ENCODE measurements around the gene MC5R.

The MC5R gene

DNA sequence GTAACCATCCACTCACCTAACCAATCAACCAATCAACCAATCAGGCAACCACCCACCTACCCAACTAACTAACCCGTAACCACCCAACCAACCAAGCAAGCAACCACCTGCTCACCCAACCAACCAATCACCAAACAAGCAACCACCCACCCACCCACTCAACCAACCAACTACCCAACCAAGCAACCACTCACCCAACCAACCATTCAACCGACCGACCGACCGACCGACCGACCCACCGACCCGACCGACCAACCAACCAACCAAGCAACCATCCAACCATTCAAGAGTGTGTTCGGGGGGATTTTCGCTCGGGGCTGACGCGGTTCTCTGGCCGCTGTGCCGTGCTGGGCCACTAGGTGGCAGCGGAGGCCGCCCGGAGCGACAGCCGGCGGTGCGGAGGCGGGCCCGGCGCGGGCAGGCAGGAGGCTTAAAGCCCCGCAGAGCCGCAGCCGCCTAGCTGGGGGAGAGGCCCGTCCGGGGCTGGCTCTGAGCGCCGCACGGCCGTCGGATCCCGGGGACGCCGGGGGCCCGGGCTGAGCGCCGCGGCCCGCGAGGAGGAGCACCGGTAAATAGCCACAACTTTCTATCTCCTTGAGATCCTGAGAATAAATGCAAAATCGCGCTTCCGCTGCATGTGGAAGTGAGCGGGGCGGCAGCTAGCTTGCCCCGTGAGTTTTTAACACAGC is at the start of gene MC5R:
TSS of gene MC5R (plus strand) at position 443 of the 689 bp plus-strand sequence. CDS start 1,617 bp downstream, outside the sequence.
- DNase-seq = peak; percentile 69 to 74

DNA sequence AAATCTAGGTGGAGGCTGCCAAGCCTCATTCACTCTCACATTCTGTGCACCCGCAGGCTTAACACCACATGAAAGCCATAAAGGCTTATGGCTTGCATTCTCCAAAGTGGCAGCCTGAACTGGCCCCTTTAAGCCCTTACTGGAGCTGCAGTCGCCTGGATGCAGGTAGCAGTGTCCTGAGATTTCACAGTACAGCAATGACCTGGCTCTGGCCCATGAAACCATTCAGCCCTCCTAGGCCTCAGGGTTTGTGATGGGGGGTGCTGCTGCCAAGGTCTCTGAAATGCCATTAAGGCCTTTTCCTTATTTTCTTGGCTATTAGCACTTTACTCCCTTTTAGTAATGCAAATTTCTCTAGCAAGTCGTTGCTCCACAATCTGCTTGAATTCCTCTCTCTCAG is 48.9 kb upstream of the MC5R start:
- no peak for DNase-seq

DNA sequence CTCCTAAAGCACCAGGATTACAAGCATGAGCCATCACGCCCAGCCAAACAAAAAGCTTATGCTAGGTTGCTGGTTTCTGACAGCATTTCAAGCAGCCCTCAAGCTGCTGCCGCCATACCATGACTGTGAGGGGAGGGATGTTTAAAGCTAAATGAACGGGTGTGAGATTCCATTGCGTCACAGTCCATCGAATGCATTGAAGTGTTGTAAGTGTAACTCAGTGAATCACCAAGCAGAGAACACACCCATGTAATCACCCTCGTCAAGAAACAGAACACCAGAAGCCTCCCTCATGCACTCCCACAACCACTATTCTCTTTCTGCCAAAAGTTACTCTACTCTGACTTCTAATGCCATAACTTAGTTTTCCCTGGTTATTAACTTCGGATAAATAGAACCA is 32.8 kb upstream of the MC5R start:
- no peak for DNase-seq

DNA sequence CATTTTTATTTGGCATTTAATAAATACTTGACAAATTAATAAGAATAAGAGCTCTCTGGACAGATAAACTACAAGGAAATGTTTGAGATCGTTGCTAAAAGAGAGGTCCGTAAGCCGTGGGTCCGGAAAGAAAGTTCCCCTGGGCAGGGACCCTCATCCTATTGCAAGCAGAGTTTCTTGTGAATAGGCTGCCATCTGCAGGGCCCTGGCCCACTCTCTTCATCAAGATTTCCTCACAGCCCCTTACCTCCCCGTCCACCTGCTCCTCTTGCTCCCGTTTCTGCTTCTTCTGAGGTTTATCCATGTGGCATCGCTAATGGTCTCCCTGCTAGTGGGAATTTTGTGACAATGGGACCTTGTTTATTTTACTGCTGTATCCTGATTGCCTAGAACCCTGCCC is 30.1 kb upstream of the MC5R start:
- DNase-seq = no peak

DNA sequence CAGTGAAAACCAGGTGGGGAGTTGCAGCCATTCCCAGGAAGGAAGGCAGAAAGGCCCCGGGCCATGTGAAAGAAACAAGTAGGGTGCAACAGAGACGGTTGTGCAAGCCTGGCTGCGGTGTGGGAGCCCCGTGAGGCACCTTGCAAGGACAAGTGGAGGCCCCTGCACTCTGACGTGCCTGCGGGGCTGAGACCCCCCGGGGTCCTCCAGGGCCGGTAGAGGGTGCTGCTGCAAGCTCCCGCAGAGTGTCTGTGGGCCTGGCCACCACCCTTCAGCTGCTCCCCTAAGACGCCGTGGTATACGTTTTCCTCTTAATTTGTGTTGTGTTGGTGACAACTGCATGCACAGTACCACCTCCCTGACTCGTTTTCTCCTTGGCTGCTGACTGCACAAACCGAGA is 27.4 kb upstream of the MC5R start:
- no peak for DNase-seq

DNA sequence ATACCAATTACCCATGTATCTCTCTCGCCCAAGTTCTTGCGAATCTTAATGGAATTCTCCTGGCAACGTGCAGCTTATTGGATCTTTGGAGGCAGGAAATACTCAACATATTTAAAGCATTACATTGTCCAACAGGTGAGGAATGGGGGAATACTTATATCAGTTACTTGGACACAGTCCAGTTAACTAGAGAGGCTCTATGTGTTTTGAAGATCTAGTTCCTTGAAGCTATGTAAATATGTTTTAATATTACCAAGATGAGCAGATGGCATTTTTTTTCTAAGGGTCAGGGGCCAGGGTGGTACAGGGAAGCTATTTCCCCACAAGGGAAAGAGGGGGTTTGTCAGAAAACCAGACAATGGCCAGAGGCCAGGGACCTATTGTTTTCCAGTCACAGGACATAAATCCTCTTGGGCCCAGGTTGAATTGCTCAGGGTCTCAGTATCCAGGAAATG is 26.8 kb upstream of the MC5R start:
- DNase-seq = no peak

DNA sequence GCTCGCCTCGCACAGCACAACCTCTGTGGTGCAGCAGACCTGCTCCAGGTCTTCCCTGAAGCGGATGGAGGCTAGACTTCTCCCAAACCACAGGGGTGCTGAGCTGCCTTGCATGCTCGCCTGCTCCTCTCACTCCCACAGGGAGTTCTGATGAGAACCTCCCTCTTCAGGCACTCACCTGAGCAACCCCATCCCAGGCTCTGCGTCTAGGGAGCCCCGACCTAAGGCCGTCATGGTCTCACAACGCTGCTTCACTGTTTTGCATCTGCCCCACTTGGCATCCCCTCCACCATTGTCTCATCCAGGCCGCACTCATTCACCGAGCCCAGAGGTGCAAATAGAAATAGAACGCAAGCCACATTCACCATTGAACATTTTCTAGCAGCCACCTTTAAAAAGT is 24.6 kb upstream of the MC5R start:
- no peak for DNase-seq

DNA sequence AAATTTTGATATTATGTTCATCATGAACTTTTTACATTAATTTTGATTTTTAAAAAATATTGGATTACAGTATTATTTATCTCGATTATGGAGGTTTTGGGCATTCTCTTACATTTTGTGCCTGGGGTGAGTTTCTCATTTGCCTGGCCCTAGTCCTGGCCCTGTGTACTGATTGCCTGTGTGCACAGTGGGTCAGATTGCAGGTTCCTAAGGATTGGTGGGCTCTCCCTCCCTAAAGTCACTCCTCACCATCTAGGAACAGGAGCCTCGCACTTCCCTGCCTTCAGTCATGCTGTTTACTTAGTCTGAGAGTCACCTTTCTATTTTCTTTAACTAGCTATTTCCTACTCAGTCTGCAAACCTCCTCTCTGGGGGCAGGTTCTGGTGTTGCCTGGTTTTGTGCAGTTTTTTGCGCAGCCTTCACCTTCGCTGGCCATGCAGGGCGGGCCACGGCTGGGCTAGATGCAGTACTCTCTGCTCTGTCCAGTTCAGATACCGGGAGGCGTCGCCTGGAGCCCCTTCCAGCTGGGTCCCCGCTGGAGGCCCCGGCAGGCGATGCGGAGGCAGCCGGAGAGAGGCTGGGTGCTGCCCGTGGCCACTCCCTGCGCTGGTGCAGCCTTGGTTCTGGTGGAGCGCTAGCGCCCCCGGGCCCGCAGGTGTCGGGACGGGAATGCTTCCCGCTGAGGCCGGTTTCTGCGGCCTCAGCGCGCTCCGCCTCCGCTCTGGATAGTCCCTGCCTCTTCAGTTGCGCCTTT is 23.3 kb upstream of the MC5R start:
- DNase-seq = peak; percentile 59 to 70

DNA sequence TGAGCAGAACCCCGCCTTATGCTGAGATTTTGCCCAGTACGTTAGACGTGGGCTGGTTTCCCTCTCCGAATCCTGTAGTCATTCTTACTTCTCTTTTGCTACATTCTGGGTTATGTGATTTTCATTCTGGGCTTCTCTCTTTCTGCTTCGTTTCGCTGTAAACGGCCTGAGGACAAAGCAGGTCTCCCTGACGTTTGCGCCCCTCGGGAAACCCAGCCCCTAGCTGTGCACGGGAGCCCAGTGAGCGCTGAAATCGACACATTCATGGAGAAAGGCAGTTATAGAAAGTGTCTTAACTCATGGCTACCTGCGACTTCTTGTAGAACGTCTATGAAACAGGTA is 22.7 kb upstream of the MC5R start:
- DNase-seq = no peak

DNA sequence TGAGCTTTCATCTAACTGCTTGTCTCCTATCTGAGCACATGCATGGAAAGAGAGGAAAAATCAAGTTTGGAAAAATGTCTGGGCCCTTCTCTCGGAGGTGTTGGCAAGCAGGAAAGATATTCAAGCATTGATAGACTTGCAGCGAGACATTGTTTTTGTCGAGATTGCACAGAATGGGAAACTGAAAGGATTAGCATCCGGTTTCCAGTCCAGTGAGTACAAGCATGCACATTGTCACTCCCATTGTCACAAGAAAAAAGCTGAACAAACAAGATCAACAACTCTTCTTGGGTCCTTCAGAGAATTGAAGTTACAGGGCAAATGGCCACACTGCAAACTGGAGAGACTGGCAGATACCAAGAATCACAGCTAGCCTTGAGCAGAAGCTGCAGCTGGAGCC is 19.6 kb upstream of the MC5R start:
- no peak for DNase-seq

DNA sequence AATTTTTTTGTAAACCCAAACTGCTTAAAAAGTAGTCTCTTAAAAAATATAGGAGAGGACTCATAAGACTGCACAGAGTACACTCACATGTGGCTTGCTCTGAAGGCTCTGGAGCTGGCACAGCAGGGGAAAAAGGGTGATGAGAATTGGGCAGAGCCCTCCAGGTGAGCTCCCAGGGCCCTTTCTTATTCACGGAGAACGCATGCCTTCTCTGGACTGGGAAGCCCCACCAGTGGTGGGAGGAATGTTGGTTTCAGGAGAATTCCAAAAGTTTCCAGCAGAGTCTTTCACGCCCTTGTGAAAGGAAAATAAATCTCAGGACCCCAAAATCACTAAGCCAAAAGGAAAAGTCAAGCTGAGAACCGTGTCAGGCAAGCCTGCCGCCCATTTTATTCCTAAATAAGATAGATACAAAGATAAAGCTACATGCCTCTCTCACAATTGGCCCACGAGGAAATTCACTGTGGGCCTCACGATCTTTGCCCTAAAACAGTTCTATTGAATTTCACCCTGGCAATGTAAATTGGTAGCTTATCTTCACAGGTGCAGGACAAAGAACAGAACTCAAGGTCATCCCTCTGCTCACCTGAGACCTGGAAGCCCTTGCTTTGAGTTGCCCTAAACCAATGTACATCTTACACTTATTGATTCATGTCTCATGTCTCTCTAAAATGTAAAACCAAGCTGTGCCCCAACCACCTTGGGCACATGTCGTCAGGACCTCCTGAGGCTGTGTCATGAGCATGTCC is 15.5 kb upstream of the MC5R start:
- DNase-seq = no peak

DNA sequence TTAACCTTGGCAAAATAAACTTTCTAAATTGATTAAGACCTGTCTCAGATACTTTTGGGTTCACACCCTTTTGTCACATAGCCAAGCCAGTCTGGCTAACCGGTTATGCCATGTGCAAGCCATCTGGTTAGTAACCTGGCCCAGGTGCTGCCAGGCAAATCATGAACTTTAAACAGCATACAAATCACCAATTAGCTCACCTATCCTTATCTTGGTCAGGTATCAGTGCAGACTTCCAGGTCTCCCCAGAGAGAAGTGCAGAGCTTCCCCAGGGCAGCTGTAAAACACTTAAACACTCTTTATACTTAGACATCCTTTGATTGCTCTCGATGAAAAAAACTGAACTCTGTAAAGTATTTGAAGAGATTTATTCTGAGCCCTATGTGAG is 14.9 kb upstream of the MC5R start:
- no peak for DNase-seq

DNA sequence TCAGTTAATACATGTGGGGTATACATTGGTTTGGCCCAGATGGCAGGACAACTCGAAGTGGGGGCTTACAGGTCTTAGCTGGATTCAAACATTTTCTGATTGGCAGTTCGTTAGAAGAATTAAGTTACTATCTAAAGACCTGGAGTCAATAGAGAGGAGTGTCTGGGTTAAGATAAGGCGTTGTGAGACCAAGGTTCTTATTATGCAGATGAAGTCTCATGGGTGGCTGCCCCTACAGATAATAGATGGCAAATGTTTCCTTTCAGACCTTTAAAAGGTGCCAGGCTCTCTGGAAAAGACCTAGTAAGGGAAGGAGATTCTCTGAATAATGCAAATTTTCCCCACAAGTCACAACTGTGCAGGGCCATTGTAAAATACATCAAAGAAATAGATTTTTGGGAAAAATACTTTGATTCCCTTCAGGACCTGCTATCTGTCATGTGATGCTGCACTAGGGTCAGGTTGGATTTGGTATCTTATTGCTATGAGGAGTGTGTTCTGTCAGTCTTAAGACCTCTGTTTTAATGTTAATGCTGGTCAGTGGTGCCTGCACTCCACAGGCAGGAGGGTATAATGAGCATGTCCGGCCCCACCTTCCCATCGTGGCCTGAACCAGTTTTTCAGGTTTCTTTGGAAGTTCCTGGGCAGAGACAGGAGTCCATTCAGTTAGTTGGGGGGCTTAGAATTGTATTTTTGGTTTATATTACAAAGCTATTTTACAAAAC is 14.3 kb upstream of the MC5R start:
- no peak for DNase-seq

DNA sequence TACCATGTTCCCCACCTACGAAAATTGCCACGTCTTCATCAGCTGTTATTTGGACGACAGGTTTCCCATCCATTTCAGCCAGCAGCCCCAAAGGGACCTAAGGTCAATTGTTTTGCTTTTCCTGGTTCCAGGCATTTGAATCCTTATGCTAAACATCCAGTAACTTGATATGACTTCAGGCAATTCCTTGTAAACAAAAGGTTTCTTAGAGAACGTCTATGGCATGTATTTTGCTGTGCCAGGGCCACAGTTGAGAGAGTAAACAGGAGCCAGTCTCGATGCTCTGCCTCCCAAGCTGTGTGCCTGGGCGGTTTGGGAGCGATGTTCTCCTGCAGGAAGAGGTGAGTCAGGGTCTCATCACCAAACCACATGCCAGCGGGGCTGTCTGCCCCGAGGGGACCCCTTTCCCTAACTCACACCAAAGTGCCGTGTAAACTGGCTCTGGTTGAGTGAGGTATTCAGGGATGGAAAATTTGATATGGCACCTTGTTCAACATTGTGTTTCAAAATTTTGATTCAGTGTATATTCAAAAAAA is 12.9 kb upstream of the MC5R start:
- no peak for DNase-seq

DNA sequence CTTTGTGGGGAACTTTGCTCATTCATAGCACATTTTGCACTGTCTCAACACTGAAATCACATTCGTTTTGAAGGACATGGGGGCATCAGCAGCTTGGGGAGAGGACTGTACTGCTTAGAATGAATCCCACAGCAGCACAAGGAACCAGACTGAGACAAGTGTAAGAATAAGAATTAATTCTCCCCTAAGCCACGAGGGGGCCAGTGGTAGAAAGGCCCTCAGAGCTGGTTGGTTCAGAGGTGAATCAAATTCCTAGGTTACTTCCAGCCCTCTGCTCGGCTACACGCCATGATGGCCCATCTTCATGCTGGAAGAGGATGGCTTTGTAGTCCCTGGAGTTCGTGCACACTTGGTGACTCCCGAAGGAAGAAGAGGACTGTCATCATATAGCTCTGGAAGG is 12.0 kb upstream of the MC5R start:
- DNase-seq = no peak

DNA sequence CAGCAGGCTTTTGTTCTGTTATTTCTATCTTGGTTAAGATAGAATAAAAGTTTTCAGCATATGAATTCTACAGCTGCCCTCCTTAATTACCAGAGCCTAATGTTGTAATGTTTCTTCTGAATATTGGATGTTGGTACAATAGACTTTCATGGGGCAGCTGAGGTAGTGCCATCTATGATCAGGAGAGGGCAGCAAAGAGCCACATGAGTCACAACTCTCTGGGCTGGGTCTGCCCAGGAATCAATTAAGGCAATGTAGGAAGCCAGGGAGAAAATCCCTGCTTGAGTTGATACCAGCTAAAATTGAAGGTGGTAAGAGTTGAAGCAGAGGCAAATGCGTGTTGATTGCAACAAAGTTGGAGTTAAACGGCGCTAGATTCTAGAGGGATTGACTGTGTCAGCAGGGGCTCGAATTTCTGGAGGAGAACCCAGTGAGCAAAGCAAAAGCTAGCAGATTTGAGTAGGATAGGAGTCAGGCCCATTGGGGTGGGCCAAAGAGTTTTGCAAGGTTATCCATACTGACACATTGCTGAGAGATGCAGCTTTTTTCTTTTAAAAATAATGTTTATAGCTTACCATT is 10.6 kb upstream of the MC5R start:
- peak; percentile 69 to 74 for DNase-seq

DNA sequence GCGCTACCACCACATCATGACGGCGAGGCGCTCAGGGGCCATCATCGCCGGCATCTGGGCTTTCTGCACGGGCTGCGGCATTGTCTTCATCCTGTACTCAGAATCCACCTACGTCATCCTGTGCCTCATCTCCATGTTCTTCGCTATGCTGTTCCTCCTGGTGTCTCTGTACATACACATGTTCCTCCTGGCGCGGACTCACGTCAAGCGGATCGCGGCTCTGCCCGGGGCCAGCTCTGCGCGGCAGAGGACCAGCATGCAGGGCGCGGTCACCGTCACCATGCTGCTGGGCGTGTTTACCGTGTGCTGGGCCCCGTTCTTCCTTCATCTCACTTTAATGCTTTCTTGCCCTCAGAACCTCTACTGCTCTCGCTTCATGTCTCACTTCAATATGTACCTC is 2.3 kb downstream of the MC5R start:
- no peak for DNase-seq

DNA sequence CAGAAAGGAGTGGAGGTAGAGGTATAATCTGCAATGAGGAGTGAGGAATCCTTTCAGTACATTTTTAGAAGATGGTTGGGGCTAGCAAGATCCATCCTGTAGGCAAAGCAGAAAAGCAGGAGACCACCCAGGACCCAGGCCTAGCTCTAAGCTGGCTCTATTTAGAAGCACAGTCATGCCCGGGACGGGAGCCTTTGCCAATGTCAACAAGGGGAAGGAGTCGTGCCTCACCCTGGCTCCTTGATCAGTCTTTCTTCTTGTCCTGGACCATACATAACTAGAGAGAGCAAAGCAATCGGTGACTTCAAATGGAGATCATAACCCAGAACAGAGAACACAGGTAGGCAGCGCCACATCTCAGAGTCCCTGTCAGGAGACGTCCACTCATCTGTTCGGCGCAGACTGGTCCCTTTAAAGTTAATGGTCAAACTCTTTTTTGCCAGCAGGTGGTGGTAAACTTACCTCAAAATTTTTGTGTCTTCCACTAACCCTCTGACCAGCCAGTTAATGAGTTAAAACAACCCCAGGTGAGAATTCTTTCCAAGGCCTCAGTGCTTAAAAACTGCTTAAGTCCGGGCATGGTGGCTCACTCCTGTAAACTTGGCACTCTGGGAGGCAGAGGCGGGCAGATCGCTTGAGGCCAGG is 8.0 kb downstream of the MC5R start:
- no peak for DNase-seq

DNA sequence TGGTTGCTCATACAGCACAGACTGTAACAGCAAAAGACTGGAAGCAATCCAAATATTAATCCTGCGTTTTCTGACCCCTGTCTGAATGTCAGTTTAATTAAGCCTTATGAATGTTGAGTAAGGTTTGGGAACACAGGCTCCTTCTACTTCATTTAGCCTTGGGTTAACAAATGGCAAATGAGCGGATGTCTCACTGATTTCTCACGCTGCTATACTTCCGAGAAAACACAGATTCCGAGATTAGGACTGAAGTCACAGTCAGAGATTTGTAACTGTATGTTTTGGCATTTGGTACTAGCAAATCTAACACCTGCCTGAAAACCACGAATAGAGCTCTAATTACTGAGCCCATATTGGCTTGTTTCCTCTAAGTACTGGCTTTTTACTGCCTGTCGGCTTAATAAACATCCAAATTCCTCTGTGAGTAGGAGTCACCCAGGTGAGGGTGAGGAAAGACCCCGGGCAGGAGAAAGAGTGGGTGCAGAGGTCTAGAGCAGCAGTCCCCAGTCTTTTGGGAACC is 10.6 kb downstream of the MC5R start:
- no peak for DNase-seq

DNA sequence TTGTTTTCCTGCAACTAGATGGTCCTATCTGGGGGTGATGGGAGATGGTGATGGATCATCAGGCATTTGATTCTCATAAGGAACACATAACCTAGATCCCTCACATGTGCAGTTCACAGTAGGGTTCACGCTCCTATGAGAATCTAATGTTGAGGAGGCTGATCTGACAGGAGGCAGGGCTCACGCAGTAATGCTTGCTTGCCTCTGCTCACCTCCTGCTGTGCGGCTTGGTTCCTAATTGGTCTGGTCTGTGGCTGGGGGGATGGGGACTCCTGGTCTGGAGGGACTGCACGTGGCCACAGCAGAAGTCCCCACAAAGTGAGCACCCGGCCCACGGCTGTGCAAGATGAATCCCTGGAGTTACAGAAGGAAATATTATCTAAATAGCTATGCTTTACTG is 11.3 kb downstream of the MC5R start:
- no peak for DNase-seq

DNA sequence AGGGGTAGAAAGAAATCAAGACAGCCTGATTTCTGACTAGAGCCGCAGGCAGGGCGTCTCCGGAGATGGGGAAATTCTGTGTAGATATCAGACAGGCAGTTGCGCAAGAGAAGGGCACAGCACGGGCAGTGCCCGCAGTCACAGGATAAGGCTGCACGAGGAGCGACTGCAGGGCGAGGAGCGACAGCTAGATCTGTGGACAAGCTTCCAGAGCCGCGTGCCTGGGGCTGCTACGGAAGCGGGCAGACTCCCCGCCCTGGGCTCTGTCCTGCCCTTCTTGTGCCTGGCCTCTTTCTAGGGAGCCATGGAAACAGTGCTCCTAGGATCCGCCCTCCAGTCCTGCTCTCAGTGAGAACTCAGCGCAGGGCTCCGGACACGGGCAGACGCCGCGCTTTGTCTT is 12.6 kb downstream of the MC5R start:
- DNase-seq = no peak

DNA sequence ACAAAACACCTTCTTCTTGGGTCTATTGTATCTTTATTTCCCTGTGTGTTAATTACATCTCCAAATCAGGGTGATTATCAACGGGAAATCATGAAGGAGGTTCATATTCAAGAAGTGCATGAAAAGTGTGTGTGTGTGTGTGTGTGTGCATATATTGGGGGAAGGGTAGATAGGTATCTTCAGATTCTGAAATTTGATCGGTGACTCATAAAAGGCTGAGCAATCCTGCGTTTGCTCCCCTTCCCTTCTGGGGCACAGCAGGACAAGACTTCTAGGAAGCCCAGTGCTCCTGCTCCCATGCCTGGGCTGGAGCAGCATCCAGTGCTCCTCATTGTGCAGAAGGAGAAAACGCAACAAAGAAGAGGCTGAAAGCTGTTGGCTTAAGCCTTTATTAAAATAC is 25.8 kb downstream of the MC5R start:
- DNase-seq = no peak
